Dedifferentiated amniotic fluid mesenchymal stem cell (primary cell): ENCODE measurements around the gene FHAD1.

Experiments
- DNase-seq: peaks from one replicate; pipeline ENCODE4 v3.0.0-alpha.2; 2016; ENCODE audit errors: extremely low spot score

Gene FHAD1

GRCh38 chr1:15399710-15400109 is 152.7 kb downstream of the FHAD1 start:
- no peak for DNase-seq

GRCh38 chr1:15400627-15401026 is 153.6 kb downstream of the FHAD1 start:
- DNase-seq, result no peak

GRCh38 chr1:15401391-15402055 is 154.5 kb downstream of the FHAD1 start:
- no peak for DNase-seq

- no peak for DNase-seq
Observed at GRCh38 chr1:15402809-15403450, 155.9 kb downstream of the FHAD1 start.

- DNase-seq, result no peak
Observed at GRCh38 chr1:15403962-15404580, 157.0 kb downstream of the FHAD1 start.

GRCh38 chr1:15405106-15405850 is 158.3 kb downstream of the FHAD1 start:
- no peak for DNase-seq

- DNase-seq, result peak; percentile 88
Observed at GRCh38 chr1:15406614-15407559, 159.9 kb downstream of the FHAD1 start.

- DNase-seq, result no peak
Observed at GRCh38 chr1:15407580-15407979, 160.6 kb downstream of the FHAD1 start.

- DNase-seq, result no peak
Observed at GRCh38 chr1:15408890-15409387, 161.9 kb downstream of the FHAD1 start.

- DNase-seq, result peak; percentile 43
Observed at GRCh38 chr1:15409388-15410222, 162.6 kb downstream of the FHAD1 start, which contains the start of gene EFHD2. Gene EFHD2 (plus strand): TSS chr1:15409888. CDS start chr1:15409972, 84 bp downstream.

- no peak for DNase-seq
Observed at GRCh38 chr1:15410223-15410883, 163.3 kb downstream of the FHAD1 start.

- DNase-seq, result no peak
Observed at GRCh38 chr1:15410884-15411245, 163.8 kb downstream of the FHAD1 start.

GRCh38 chr1:15411593-15412137 is 164.6 kb downstream of the FHAD1 start:
- DNase-seq, result no peak

- no peak for DNase-seq
Observed at GRCh38 chr1:15412175-15412800, 165.3 kb downstream of the FHAD1 start.

GRCh38 chr1:15412843-15413242 is 165.8 kb downstream of the FHAD1 start:
- DNase-seq, result no peak

GRCh38 chr1:15413563-15414444 is 166.8 kb downstream of the FHAD1 start:
- DNase-seq, result no peak

- DNase-seq, result no peak
Observed at GRCh38 chr1:15414445-15414983, 167.5 kb downstream of the FHAD1 start.
